Medulla oblongata (tissue), 1 donor: ENCODE data around the gene CDKAL1.
"Not testable (repeated sequence)": the region's sequence is repeated elsewhere in the genome, so short reads cannot be mapped to it uniquely, and the experiment has no call there.

Experiments used
- DNase-seq: peaks from one replicate; pipeline ENCODE4 v3.0.0-alpha.2; 2015; ENCODE audit errors: extremely low spot score

The CDKAL1 gene

GRCh38 chr6:21067521-21067920, 533.3 kb downstream of the CDKAL1 start:
- no peak for DNase-seq

- no peak for DNase-seq
Measured at GRCh38 chr6:21070620-21071019, 536.4 kb downstream of the CDKAL1 start.

- no peak for DNase-seq
Measured at GRCh38 chr6:21071780-21072468, 537.7 kb downstream of the CDKAL1 start.

DNA sequence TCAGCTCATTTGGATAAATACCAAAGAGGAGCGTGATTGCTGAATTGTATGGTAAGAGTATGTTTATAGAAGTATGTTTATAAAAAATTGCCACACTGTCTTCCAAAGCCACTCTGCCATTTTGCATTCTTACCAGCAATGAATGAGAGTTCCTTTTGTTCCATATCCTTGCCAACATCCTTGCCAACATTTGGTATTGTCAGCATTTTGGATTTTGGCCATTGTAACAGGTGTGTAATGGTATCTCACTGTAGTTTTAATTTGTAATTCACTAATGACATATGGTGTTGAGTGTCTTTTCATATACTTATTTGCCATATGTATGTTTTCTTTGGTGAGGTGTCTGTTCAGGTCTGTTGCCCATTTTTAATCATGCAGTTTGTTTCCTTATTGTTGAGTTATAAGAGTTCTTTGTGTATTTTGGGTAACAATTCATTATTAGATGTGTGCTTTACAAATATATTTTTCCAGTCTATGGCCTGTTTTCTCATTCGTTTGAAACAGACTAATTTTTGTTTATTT, 539.1 kb downstream of the CDKAL1 start:
- no peak for DNase-seq

GRCh38 chr6:21074484-21074883, 540.2 kb downstream of the CDKAL1 start:
- no peak for DNase-seq

DNA sequence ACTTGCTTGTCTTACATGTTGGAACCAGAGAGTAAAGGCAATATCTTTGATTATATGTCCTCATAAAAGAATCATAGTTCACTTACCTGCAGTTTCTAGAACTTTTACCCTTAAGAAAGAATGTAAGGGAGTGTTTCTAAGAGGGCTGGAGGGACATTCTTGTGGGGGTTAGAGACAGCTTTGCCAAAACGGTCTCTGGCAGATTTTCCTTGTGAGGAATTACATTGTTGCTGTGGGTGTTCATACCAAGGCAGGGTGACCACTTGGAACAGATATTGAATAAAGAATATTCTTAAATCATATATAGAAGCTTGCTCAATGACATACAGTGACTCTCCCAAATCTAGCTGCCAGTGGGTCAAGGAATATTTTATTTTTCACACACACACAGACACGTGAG, 541.7 kb downstream of the CDKAL1 start:
- DNase-seq: no peak

GRCh38 chr6:21078497-21078896, 544.2 kb downstream of the CDKAL1 start:
- no peak for DNase-seq

DNA sequence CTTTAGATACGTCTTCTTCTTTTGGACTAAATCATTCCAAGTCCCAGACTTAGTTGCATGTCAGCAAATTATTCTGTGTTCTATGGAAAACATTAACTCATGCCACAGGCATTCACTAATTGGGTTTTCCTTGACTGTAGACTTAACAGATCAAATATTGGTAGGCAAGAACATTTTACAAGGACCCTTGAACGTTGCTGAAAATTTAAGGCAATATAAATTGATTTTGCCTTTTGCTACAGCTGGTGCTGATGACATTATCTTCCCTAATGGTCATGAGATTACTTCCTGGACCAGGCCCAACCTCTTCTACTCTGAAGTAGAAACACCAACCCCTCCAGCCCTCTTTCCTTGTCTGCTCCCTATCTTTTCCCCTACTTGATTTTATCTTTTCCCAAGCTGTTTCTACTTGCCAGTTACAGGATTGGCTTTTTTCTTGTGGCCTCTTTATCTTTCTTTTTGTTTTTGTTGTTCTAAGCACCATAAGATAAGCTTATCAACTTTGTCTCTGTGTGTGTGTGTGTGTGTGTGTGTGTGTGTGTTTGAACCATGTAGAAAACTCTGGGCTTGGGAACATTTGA, 545.3 kb downstream of the CDKAL1 start:
- DNase-seq: no peak

- no peak for DNase-seq
Measured at GRCh38 chr6:21080221-21080620, 546.0 kb downstream of the CDKAL1 start.

DNA sequence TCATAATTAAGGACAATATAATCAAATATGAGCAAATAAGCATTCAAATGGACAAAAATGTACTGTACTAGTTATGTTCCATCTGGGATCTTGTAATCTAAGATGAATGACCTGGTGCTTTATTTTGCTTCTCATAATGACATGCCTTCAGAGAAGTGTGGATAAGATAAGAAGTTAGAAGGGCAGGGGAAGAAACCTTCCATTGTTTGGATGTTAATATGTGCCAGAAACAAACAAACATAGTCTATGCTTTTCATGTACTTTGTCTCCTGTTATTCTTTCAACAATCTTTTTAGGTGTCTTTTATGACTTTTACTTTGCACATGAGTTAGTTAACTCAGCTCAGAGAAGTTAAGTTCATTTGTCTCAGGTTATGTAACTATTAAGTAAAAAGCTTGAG, 547.8 kb downstream of the CDKAL1 start:
- no peak for DNase-seq

DNA sequence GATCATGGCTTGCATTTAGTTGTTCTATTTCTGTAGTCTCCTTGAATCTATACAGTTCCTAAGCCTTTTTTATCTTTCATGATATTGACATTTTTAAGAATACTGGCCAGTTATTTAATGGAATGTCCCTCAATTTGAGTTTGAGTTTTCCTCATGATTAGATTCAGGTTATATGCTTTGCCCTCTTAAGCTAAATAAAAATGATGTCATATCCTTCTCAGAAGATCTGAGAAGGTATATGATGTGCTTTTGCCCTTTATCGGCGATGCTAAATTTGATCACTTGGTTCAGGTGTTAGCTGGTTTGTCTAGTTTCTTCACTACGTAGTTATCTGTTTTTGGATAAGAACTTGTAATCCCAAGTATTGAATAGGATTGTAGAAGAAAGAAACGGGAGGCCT, 549.5 kb downstream of the CDKAL1 start:
- no peak for DNase-seq

- no peak for DNase-seq
Measured at GRCh38 chr6:21084656-21085055, 550.4 kb downstream of the CDKAL1 start.

- DNase-seq: no peak
Measured at GRCh38 chr6:21085211-21085610, 551.0 kb downstream of the CDKAL1 start.

- no peak for DNase-seq
Measured at GRCh38 chr6:21085643-21086042, 551.4 kb downstream of the CDKAL1 start.

DNA sequence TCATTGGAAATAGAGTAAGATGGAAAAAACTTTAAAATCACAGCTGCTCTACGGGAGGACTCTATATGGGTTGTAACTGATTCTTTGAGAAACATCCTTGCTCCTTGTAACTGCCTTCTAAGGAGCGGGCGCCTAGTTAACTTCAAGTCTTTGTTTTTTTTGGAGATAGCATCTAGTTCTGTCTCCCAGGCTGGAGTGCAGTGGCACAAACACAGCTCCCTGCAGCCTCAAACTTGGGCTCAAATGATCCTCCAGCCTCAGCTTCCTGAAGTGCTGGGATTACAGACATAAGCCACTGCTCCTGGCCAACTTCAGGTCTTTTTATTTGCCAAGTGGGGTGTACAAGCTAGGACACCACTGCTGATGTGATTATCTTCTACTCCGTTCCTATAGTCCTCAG, 552.9 kb downstream of the CDKAL1 start:
- no peak for DNase-seq

GRCh38 chr6:21091411-21091810, 557.2 kb downstream of the CDKAL1 start:
- no peak for DNase-seq

DNA sequence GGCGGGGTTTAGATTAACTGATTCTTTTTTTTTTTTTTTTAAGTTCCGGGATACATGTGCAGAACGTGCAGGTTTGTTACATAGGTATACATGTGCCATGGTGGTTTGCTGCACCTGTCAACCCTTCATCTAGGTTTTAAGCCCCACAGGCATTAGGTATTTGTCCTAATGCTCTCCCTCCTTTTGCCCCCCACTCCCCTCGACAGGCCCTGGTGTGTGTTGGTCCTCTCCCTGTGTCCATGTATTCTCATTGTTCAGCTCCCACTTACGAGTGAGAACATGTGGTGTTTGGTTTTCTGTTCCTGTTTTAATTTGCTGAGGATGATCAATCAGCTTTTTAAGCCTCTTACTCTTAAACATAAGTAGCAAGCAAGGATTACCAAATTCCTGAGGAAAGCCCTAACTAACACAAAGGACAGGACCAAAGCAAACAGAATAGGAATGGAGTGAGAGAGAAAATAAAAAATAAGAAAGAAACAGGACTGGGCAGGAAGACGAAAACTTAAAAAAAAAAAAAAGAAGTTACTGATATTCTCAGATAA, 558.0 kb downstream of the CDKAL1 start:
- DNase-seq: not testable (repeated sequence)

DNA sequence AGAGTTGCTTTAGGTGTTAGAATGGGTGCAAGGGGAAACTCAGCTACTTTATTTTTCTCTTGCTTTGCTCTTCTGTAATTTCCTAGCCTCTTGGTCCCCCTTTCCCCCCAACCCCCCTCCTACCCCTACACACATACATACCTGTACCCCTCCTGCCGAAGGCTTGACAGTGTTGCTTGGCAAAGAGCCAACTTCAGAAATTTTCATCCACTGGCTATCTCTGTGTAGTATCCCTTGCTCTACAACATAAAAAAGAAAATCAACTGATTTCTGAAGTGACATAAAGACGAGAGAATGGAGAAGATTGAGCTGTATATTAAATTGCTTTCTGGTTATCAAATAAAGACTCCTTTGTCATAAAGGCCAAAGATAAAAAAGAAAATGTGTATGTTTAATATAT, 561.2 kb downstream of the CDKAL1 start:
- no peak for DNase-seq

DNA sequence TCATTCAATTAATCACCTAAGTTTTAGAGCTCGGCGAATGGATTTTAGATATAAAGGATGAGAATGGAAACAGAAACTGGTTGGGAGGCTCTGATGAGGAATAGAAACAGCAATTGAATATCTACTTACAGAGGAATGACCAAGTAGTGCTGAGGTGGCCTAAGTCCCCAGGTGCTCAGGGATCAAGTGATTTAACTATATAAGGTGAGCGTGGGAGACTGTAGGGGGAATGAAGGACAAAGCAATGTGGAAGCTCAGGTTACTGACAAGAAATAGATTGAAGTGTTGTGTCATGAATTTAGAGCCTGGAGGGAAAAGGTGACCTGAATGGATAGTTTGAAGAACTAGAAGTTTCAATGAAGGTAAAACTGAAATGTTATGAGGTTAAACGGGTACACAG, 563.9 kb downstream of the CDKAL1 start:
- no peak for DNase-seq

DNA sequence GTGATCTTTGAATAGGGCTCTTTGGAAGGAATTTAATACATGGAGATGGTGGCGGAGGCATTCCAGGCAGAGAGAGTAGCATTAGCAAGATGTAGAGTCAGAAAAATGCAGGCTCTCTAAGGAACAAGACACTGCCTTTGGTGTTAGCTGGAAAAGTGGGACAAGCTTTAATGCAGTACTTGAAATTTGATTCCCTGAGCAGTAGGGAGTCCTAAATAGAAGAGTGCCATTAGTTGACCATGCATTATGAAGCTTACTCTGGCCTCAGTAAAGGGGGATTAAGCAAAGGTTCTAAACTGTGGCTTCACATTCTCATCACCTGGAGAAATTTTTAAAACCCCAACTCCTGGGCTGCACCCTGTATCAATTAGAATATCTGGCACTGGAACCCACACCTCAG, 564.5 kb downstream of the CDKAL1 start:
- no peak for DNase-seq

GRCh38 chr6:21099338-21100314, 565.4 kb downstream of the CDKAL1 start:
- no peak for DNase-seq

DNA sequence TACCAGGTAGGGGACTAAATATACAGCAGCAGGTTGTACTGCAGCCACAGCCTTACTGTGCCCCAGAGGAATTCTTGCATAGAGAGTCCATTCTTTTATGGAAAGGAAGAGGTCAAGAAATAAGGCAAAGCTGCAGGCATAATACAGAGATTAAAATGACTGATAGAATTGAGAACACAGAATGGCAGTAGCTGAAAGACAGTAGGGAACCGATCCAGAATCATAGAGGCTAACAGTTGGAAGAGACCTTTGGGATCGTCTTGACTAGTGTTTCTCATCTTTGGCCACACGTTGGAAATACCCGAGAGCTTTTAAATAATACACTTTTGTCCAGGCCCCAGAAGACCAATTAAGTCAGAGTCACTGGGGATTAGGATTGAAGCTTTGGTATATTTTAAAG, 566.7 kb downstream of the CDKAL1 start:
- DNase-seq: no peak
